RWPE1 (cell line): Measurements from ENCODE around the gene CFAP221.

ENCODE experiments used
- CTCF ChIA-PET: fragments of 350-600 bp; sonication (Branson Sonifier 250); formaldehyde crosslinking; extraction: SDS; loops from one replicate; lab custom pipeline; 2021; lab: Yijun Ruan, JAX
- POLR2A ChIA-PET: fragments of 400-600 bp; formaldehyde crosslinking; extraction: SDS; loops from one replicate; lab custom pipeline; 2020; ENCODE audit warnings: antibody characterized with exemption; ENCODE audit not compliant: low non-redundant PET; lab: Yijun Ruan, JAX
- DNase-seq: peaks from one replicate; pipeline ENCODE4 v3.0.0; 2012; ENCODE audit warnings: low spot score
- H3K27ac ChIP-seq: fragments of 450-650 bp; 2 replicates; pipeline ENCODE4 v1.5.1; 2017
- CTCF ChIP-seq: fragments of 450-650 bp; conservative IDR thresholded peaks from 2 replicates; pipeline ENCODE4 v1.5.1; 2017; ENCODE audit warnings: low read depth, mild to moderate bottlenecking

Gene CFAP221

GRCh38 chr2:119638685-119639554, 94.7 kb downstream of the CFAP221 start:
- CTCF ChIA-PET = no interaction called here
- POLR2A ChIA-PET = no interaction called here
- no peak for TF ChIP-seq CTCF
- DNase-seq = no peak
- no peak overlapping the region for H3K27ac ChIP-seq

DNA sequence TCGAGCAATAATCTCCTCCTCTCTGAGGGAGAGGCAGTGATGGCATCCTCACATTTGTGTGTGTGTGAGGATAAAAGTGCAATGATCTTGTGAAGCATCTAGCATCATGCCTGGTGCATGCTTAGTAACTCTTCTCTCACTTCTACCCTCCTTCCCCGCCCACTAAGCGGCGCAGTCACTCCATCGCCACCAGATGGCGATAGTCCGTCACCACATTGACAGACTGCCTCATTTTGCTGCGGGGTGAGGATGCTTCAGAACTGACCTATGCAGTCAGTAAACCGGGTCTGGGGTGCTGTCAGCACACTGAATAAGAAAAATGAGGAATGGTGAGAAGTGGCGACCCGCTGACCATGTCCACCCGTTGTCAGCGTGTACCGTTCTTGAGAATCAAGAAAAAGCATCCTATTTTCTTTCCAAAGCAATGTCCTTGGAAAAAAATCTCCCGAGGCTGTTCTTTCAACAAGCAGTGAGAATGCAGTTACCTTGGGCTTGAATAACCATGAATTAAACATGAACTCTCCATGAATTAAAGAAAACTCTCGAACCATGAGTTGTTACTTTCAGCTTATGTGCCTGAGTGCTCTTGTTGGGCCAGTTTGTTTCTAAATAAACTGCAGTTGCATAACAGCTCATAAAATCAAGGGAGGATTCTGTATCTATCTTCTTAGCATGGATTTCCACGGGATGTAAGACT, 97.5 kb downstream of the CFAP221 start:
- no peak overlapping the region for H3K27ac ChIP-seq
- CTCF ChIA-PET = interaction anchor here (0.6 to 1.7 kb wide), 13 partner anchors 11 to 533 kb away, joined by 3 to 7 read pairs (median 3); partner anchors contain the start of gene SCTR
- TF ChIP-seq CTCF = peak; percentile 95
- POLR2A ChIA-PET = interaction anchor here (0.6 kb wide), 1 partner anchor 201 kb away, joined by 9 read pairs; no protein-coding TSS in a partner anchor
- DNase-seq = peak; percentile 85

GRCh38 chr2:119644186-119644585, 99.9 kb downstream of the CFAP221 start:
- POLR2A ChIA-PET = no interaction called here
- TF ChIP-seq CTCF = no peak
- no peak for DNase-seq
- CTCF ChIA-PET = interaction anchor here (0.8 to 1.1 kb wide), 2 partner anchors 139 to 531 kb away, joined by 3 to 8 read pairs; no protein-coding TSS in a partner anchor
- H3K27ac ChIP-seq = no peak overlapping the region

GRCh38 chr2:119645173-119645855, 101.1 kb downstream of the CFAP221 start:
- POLR2A ChIA-PET = no interaction called here

GRCh38 chr2:119646149-119646548, 101.9 kb downstream of the CFAP221 start:
- DNase-seq = no peak
- no peak for TF ChIP-seq CTCF
- POLR2A ChIA-PET = no interaction called here
- no peak overlapping the region for H3K27ac ChIP-seq
- CTCF ChIA-PET = interaction anchor here (0.7 kb wide), 2 partner anchors 94 to 176 kb away, joined by 3 to 4 read pairs; no protein-coding TSS in a partner anchor

More at GRCh38 chr2:119645173-119645855, 101.1 kb downstream of the CFAP221 start:
- CTCF ChIA-PET = interaction anchor here (0.7 kb wide), 2 partner anchors 93 to 177 kb away, joined by 3 to 4 read pairs; no protein-coding TSS in a partner anchor
- H3K27ac ChIP-seq = no peak overlapping the region
- no peak for DNase-seq
- no peak for TF ChIP-seq CTCF
